ENCODE data around the gene SLCO4A1.

SLCO4A1 gene

GRCh38 chr20:62702895-62703852 is 60.9 kb downstream of the SLCO4A1 start:
- DNase-seq: peak; percentile 95

GRCh38 chr20:62703853-62704228 is 61.5 kb downstream of the SLCO4A1 start:
- DNase-seq: peak; percentile 22

DNA sequence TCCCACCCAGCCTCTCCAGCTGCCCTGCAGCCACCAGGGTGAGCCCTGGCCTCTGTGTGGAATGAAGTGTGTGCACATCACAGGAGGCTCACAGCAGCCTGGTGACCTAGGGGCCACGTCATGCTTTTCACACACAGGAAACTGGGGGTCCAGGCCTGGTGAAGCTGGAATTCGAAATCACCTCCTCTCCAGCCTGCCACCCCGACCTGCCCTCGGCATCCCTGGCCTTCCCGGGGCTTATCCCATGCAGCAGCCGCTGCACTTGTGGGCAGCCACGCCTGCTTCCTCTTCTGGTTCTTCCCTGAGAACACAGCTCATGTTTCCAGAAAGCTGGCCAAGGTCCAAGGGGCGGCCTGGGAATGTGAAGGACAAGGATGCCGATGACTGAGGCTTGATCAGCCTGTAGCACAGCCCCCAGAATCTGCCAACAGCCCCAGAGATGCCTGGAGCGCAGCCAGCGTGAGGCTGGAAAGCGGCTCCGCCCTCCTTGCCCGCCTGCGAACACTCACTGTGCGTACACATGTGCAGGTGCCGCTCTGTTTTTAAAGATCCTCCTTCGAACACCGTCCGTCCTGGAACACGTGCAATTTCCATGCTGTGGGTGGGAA is 62.1 kb downstream of the SLCO4A1 start:
- DNase-seq: peak; percentile 96

- DNase-seq: no peak
Measured at GRCh38 chr20:62705627-62706026, 63.3 kb downstream of the SLCO4A1 start.

GRCh38 chr20:62706344-62706743 is 64.0 kb downstream of the SLCO4A1 start:
- DNase-seq: no peak

DNA sequence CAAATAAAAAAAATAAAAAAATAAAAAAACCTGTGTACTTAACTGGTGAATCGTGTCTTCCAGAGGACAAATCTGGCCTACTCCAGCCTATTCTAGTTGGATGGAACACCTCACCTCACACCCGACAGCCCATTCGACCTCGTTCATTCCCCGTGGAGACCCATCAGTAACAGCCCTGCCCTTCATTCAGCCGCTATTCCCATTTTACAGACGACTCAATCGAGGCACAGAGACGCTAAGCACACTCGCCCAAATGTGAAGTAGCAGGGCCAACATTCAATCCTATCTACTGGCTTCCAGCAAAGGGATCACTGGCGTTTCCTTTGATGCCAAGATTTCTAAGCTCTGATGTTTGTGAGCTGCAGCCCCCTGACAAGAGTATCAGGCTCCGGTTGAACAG is 64.6 kb downstream of the SLCO4A1 start:
- DNase-seq: no peak

DNA sequence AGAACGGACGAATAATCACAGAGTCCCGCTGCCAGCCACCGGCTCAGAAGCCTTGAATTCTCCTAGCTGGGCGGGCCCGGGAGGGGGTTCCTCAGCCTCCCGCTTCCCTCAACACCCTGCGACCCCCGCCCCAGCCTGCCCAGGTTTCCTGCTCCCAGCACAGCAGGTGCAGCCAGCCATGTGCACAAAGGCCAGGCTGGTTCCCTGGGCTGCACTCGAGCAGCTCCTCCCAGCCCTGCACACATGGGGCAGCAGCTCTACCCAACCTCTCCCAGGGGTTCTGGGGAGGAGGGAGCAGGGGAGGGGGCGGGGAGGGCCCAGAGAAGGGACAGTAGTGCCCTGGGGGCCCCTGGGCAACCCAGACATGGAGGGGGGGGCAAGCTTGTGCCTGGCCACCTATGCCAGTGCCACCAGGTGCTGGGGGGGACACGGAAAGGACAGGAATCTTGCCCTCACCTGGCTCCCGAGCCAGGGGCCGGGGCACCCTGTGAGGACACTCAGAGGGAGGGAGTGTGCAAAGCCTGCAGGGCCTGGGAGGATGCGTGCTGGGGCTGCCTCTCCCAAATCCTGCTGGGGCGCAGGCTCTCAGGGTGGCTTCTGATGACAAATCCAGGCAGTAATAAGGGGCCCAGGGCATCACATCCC is 65.1 kb downstream of the SLCO4A1 start:
- peak; percentile 63 for DNase-seq

GRCh38 chr20:62707921-62708521 is 65.7 kb downstream of the SLCO4A1 start:
- peak; percentile 96 for DNase-seq

- peak; percentile 13 for DNase-seq
Measured at GRCh38 chr20:62708591-62709536, 66.6 kb downstream of the SLCO4A1 start, which contains the start of gene NTSR1. NTSR1 (plus strand) TSS chr20:62708836; CDS start chr20:62709208, 372 bp downstream.

- peak; percentile 21 for DNase-seq
Measured at GRCh38 chr20:62709537-62709905, 67.2 kb downstream of the SLCO4A1 start.

GRCh38 chr20:62710221-62710885 is 68.0 kb downstream of the SLCO4A1 start:
- no peak for DNase-seq

DNA sequence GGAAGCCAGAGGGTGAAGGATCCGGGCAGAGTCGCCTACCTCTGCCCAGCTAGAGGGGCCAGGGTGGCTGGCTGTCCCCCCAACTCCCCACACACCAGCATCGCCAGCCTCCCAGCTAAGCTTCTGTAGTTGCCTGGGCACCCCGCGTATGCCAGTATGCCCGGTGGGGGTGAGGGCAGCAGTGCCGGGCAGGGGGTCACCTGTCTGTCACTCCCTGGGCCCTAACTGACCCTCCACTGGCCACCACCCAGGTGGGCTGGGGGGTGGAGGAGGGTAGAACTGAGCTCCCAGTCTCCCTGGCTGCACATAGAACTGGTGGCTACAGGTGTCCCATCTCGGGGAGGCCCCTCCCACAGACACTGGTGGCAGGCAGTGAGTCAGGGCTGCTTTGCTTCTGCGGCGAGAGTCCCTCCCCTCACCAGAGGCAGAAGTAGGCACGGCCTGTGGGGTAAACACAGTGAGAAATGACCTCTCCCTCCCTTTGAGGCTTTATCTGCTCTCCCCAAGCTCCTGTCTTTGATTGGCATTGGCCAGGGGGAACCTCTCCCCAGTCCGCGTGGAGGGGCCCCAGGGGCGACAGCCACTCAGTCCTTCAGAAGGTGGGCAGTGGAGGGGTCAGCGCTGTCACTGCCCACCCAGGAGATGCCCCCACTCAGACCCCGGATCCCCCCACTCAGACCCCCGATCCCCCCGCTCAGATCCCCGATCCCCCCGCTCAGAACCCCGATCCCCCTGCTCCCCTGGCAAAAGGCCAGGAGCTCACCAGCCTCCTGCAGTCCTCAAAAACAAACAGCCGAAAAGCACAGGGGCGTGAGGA is 68.8 kb downstream of the SLCO4A1 start:
- DNase-seq: no peak

DNA sequence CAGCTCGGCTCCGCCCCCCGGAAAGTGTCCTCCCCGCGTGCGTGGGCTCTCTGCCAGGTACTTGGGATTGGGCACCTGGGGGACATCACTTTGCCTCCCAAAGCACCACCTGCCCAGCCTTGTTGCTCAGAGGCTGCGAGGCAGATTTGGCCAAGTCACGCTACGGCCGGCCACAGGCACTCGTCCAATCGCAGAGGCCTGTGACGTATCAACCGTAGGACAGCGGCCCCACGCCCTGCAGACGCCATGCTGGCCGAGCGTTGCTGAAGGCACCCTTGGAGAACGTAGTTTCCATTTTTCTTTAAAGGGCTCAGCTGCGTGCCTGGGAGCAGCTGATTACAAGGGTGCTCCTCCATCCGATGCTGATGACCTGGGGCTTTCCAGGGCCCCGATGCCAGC is 69.4 kb downstream of the SLCO4A1 start:
- peak; percentile 33 for DNase-seq

GRCh38 chr20:62712606-62713005 is 70.3 kb downstream of the SLCO4A1 start:
- DNase-seq: no peak

DNA sequence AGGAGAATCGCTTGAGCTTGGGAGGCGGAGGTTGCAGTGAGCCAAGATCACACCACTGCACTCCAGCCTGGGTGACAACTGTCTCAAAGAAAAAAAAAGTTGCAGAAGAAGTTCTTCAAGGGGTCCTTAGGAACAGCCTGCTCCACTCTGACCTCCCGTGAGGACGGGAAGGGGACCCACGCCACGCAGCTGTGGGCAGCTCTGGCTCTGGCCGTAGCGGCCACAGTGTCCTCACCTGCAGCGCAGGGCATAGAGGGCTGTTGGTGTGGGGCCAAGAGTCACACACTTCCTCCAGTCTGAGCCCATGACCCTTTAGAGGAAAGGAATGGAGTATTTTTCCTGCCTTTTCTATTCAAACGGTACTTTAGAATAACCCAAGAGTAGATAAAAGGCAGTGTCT is 71.7 kb downstream of the SLCO4A1 start:
- DNase-seq: no peak

DNA sequence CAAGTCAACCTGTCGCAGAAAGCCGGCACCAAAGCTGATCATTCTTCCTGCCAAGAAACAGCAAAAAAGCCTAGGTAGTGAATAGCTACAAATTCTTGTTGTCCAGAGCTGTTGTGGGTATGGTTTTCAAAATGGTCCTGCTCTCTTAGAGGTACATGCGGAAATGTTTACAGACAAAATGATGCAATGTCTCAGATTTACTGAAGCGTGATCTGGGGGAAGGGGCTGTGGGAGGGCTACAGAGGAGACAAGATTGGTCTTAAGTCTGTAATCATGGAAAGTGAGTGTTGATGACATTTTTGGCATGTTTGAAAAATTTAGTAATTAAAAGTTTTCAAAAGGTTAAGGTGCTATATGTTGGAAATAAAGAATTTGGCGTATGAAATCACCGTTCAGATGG is 72.5 kb downstream of the SLCO4A1 start:
- no peak for DNase-seq

DNA sequence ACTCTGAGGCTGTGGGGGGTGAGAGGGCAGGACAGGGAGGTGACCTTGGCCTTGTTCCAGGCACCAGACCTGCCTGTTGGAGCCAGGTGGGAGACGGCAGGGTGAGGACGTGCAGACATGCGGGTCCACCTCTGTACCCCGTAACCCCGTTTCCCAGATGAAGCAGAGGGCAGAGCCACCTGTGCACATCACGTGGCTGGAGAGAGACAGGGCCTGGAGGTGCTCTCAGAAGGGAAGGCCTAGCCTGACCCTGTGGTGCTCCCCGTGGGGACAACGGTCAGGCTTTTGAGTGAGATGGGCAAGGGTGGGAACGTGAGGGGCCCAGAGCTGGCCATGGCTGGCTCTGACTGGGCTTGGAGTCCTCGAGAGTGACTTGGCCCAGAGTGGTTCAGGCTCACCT is 72.9 kb downstream of the SLCO4A1 start:
- DNase-seq: no peak

- DNase-seq: no peak
Measured at GRCh38 chr20:62716198-62716940, 74.1 kb downstream of the SLCO4A1 start.

GRCh38 chr20:62716941-62717310 is 74.6 kb downstream of the SLCO4A1 start:
- DNase-seq: no peak

- DNase-seq: no peak
Measured at GRCh38 chr20:62717933-62718332, 75.6 kb downstream of the SLCO4A1 start.
